ENCODE data around the gene POLE.
A peak's percentile ranks its signal among the peaks of the same experiment; 100 is the strongest.

POLE gene

GRCh38 chr12:132637811-132638210, 49.3 kb downstream of the POLE start:
- DNase-seq (ENCODE audit: insufficient read length, low spot score) (no peak), FAIRE-seq (no peak)
- TF ChIP-seq SPI1 (IDR thresholded peaks at IDR 0.05; ENCODE audit: low read depth, low read length) (no peak), POU2F2 (IDR thresholded peaks at IDR 0.05; ENCODE audit: low read depth, low read length) (no peak)

GRCh38 chr12:132635076-132635955, 51.8 kb downstream of the POLE start:
- FAIRE-seq (peak; percentile 16), DNase-seq (ENCODE audit: insufficient read length, low spot score) (no peak)
- TF ChIP-seq POLR2AphosphoS5 (IDR thresholded peaks at IDR 0.05; ENCODE audit: low read depth, low read length) (no peak), SPI1 (IDR thresholded peaks at IDR 0.05; ENCODE audit: low read depth, low read length) (no peak), POU2F2 (IDR thresholded peaks at IDR 0.05; ENCODE audit: low read depth, low read length) (no peak), PAX5 (IDR thresholded peaks at IDR 0.05; ENCODE audit: insufficient read depth, low read length, severe bottlenecking) (no peak), TAF1 (IDR thresholded peaks at IDR 0.05; ENCODE audit: low read depth, low read length) (no peak), POLR2A (IDR thresholded peaks at IDR 0.05; ENCODE audit: low read depth, low read length) (no peak)

DNA sequence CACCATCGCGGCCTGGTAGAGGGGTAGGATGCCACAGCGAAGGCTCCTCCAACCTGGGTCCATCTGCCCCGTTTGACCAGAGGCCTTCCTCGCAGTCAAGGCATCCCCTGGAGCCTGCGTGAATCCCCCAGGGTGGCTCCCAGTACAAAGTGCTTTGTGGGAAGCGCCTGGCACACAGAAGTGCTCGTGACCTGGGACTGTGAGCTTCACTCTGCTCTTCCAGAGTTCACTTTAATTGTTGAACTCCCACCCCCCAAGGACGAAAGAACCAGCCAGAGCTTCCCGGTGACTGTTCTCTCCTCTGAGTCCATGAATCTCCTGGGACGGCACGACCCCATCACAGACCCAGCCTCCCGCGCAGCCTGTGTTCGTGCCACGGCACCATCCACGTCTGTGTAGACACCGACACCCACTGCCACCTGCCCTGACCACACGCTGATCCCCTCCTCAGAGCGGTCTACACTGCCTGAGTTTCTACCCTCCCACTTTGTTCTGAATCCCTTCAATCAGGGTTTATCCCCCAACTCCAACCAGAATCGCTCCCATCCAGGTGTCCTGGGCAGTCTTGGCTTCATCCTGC, 52.6 kb downstream of the POLE start:
- FAIRE-seq = no peak
- no peak for TF ChIP-seq POLR2AphosphoS5 (IDR thresholded peaks at IDR 0.05; ENCODE audit: low read depth, low read length)
- TF ChIP-seq POU2F2 (IDR thresholded peaks at IDR 0.05; ENCODE audit: low read depth, low read length) = no peak
- no peak for TF ChIP-seq PAX5 (IDR thresholded peaks at IDR 0.05; ENCODE audit: insufficient read depth, low read length, severe bottlenecking)
- TF ChIP-seq TAF1 (IDR thresholded peaks at IDR 0.05; ENCODE audit: low read depth, low read length) = no peak
- TF ChIP-seq SPI1 (IDR thresholded peaks at IDR 0.05; ENCODE audit: low read depth, low read length) = no peak
- TF ChIP-seq POLR2A (IDR thresholded peaks at IDR 0.05; ENCODE audit: low read depth, low read length) = no peak
- no peak for DNase-seq (ENCODE audit: insufficient read length, low spot score)

DNA sequence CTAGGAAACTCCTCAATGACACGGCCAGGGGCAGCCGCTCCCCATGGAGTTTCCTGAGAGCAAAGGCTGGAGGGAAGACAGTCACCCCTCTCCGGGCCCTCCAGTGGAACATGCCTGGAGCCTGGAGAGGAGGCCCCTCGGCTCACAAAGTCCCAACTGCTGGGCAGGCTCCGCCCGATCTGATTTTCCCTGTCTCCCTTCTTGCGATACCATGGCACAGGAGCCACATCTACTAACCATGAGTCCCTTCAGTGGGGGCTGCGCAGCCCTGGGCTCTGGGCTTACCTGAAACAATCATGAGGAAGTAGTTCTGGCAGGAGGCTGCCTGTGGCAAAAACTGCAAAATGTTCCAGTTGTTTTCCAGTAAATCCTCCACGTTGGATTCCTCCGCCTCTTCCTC, 53.2 kb downstream of the POLE start:
- FAIRE-seq (no peak), DNase-seq (ENCODE audit: insufficient read length, low spot score) (no peak)
- TF ChIP-seq PAX5 (IDR thresholded peaks at IDR 0.05; ENCODE audit: insufficient read depth, low read length, severe bottlenecking) (no peak), POLR2A (IDR thresholded peaks at IDR 0.05; ENCODE audit: low read depth, low read length) (no peak), POLR2AphosphoS5 (IDR thresholded peaks at IDR 0.05; ENCODE audit: low read depth, low read length) (no peak), SPI1 (IDR thresholded peaks at IDR 0.05; ENCODE audit: low read depth, low read length) (no peak), TAF1 (IDR thresholded peaks at IDR 0.05; ENCODE audit: low read depth, low read length) (no peak), POU2F2 (IDR thresholded peaks at IDR 0.05; ENCODE audit: low read depth, low read length) (no peak)

GRCh38 chr12:132633398-132633797, 53.7 kb downstream of the POLE start:
- peak; percentile 78 for FAIRE-seq
- no peak for DNase-seq (ENCODE audit: insufficient read length, low spot score)
- TF ChIP-seq POLR2AphosphoS5 (IDR thresholded peaks at IDR 0.05; ENCODE audit: low read depth, low read length) = no peak
- TF ChIP-seq SPI1 (IDR thresholded peaks at IDR 0.05; ENCODE audit: low read depth, low read length) = 0 out of 2 replicates have a peak, but pooled peaks have one; percentile 21

- TF ChIP-seq POU2F2 (IDR thresholded peaks at IDR 0.05; ENCODE audit: low read depth, low read length) = 0 out of 2 replicates have a peak, but pooled peaks have one; percentile 30
- no peak for TF ChIP-seq POLR2AphosphoS5 (IDR thresholded peaks at IDR 0.05; ENCODE audit: low read depth, low read length)
- no peak for TF ChIP-seq PAX5 (IDR thresholded peaks at IDR 0.05; ENCODE audit: insufficient read depth, low read length, severe bottlenecking)
- peak; percentile 92 for TF ChIP-seq SPI1 (IDR thresholded peaks at IDR 0.05; ENCODE audit: low read depth, low read length)
- TF ChIP-seq POLR2A (IDR thresholded peaks at IDR 0.05; ENCODE audit: low read depth, low read length) = no peak
- 0 out of 2 replicates have a peak, but pooled peaks have one; percentile 12 for TF ChIP-seq TAF1 (IDR thresholded peaks at IDR 0.05; ENCODE audit: low read depth, low read length)
- FAIRE-seq (peak; percentile 82), DNase-seq (ENCODE audit: insufficient read length, low spot score) (no peak)
Observed at GRCh38 chr12:132632521-132633228, 54.5 kb downstream of the POLE start.

DNA sequence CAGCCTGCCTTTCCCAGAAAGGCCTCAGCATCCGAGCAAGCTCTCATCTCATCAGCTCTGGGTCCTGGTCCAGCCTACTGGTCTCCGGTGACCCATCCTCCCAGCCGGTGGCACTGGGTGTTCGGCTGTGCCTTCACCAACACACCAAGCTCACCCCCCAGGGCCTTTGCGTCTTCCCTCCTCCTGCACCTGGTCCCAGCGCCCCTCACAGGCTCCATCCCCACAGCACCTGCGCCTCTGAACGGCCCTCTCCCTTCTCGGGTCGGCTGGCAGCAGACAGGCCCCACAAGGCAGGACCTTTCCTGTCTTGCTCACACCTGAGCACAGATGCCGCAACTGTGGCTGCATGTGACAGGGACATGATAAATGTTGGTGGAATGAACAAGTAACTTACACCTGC, 55.5 kb downstream of the POLE start:
- no peak for TF ChIP-seq POLR2A (IDR thresholded peaks at IDR 0.05; ENCODE audit: low read depth, low read length)
- no peak for TF ChIP-seq POU2F2 (IDR thresholded peaks at IDR 0.05; ENCODE audit: low read depth, low read length)
- TF ChIP-seq PAX5 (IDR thresholded peaks at IDR 0.05; ENCODE audit: insufficient read depth, low read length, severe bottlenecking) = no peak
- TF ChIP-seq SPI1 (IDR thresholded peaks at IDR 0.05; ENCODE audit: low read depth, low read length) = no peak
- no peak for TF ChIP-seq POLR2AphosphoS5 (IDR thresholded peaks at IDR 0.05; ENCODE audit: low read depth, low read length)
- no peak for TF ChIP-seq TAF1 (IDR thresholded peaks at IDR 0.05; ENCODE audit: low read depth, low read length)
- FAIRE-seq = no peak

GRCh38 chr12:132630672-132631071, 56.5 kb downstream of the POLE start:
- DNase-seq (ENCODE audit: insufficient read length, low spot score) (no peak), FAIRE-seq (no peak)

More for the DNA sequence above, 55.5 kb downstream of the POLE start:
- DNase-seq (ENCODE audit: insufficient read length, low spot score) = no peak

GRCh38 chr12:132629330-132629729, 57.8 kb downstream of the POLE start:
- no peak for TF ChIP-seq PAX5 (IDR thresholded peaks at IDR 0.05; ENCODE audit: insufficient read depth, low read length, severe bottlenecking)
- TF ChIP-seq POLR2A (IDR thresholded peaks at IDR 0.05; ENCODE audit: low read depth, low read length) = no peak
- TF ChIP-seq TAF1 (IDR thresholded peaks at IDR 0.05; ENCODE audit: low read depth, low read length) = no peak
- no peak for TF ChIP-seq POLR2AphosphoS5 (IDR thresholded peaks at IDR 0.05; ENCODE audit: low read depth, low read length)
- no peak for TF ChIP-seq POU2F2 (IDR thresholded peaks at IDR 0.05; ENCODE audit: low read depth, low read length)
- TF ChIP-seq SPI1 (IDR thresholded peaks at IDR 0.05; ENCODE audit: low read depth, low read length) = no peak
- DNase-seq (ENCODE audit: insufficient read length, low spot score) (no peak), FAIRE-seq (no peak)

More at GRCh38 chr12:132630672-132631071, 56.5 kb downstream of the POLE start:
- TF ChIP-seq TAF1 (IDR thresholded peaks at IDR 0.05; ENCODE audit: low read depth, low read length) (no peak), SPI1 (IDR thresholded peaks at IDR 0.05; ENCODE audit: low read depth, low read length) (no peak)

All from GM12891 (cell line).